Left hindlimb (tissue), 1 donor: ENCODE data around the gene NAV2.

Experiments
- DNase-seq: peaks from one replicate; pipeline ENCODE4 v3.0.0-alpha.2; 2018

NAV2 gene

GRCh38 chr11:20137637-20138036 lies 425.0 kb downstream of the NAV2 start:
- DNase-seq, result no peak

DNA sequence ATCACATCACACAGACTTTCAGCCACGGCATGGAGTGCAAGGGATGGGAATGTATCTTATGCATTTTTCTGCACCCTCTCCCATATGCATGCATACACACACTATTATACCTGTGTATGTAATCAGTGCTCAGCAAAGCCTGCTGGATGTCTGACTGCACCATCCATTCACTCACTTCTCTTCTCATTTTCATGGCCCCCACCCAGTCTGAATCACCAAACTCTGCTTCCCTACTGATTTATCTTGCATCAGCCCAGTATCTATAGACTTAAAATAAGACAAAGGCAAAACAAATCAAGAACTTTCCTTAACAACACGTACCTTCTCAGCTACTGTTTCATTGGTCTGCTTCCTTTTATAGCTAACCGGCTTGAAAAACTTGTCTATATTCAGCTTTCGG lies 426.1 kb downstream of the NAV2 start:
- DNase-seq, result no peak

DNA sequence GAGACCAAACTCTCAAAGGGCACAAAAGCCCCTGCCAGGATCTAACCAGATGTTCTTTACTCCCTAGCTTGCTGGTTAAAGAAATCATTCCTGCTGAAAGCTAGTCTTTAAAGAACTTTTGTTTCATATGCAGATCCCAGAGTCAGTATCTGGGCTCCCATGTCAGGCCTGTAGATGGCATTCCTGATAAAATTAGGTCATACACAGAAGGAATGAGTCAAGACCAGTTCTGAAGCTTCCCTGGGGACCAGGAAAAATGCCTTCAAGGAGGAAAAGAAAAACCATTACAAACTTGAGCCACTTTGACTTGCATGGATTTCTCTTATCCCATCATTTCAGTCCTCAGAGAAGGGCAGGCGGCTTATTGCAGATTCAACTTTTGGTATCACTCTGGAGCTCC lies 441.7 kb downstream of the NAV2 start:
- DNase-seq, result no peak

- DNase-seq, result no peak
Observed at GRCh38 chr11:20155683-20156279, 443.1 kb downstream of the NAV2 start.

GRCh38 chr11:20156280-20156875 lies 443.7 kb downstream of the NAV2 start:
- DNase-seq, result no peak

DNA sequence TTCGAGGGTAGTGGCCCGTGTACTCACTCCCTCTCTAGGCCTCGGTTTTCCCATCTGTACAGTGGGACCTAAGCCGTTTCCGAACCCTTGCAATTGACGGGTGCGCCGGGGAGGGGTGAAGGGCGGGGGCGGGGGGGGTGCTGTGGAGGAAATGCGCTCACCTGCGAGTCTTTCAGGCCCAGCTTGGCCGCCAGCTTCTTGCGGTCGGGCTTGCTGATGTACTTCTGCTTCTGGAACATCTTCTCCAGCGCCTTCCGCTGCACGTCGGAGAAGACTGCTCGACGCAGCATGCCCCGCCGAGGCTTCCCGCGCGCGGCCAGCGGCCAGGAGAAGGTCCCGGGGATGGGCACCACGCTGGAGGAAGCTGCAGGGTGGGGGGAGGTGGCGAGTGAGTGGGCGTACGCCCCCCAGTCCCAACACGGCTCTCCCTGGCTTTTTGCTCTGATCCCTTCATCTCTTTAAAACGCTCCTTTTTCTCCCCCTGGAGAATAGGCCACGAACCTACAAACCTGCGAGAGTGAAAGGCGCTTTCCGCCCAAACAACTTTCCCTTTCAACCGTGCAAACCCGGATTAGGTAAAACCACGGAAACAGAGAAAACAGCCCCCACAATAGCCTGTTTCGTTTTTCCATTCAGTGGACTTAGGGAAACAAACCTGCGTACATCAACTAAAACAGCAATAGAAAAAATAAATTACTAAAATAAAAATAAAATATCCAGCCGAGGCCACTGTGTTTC lies 444.4 kb downstream of the NAV2 start:
- DNase-seq, result no peak

GRCh38 chr11:20157728-20158127 lies 445.1 kb downstream of the NAV2 start:
- DNase-seq, result no peak

DNA sequence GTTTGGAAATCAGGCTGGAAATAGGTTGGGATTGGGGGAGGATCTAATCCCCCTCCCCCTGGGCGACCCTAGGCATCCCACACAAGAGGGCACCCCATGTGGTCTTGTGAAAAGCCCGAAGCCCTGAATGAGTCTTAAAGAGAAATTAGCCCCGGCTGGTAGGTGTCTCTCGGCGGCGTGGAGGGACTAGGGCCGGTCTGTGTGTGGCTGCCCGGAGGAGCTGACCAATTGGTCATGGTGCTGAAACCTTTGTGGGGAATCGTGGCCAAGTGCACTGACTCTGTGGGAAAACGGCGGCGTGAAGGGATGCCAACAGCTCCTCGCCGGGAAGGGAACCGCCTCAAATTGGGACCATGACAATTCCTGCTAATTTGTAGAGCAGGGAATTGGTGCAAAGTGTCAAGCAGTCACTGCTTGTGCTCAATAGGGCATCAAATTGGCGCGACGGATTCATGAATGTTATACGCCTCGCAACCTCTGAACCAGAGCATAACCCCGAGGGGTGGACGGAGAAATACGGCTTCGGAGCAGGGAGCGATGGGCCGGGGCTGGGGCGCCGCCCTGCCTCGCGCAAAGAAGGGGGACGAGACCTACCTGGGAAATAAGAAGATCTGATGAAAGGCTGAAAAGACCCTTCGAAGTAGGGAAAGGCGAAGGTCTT lies 446.1 kb downstream of the NAV2 start:
- peak; percentile 83 for DNase-seq

DNA sequence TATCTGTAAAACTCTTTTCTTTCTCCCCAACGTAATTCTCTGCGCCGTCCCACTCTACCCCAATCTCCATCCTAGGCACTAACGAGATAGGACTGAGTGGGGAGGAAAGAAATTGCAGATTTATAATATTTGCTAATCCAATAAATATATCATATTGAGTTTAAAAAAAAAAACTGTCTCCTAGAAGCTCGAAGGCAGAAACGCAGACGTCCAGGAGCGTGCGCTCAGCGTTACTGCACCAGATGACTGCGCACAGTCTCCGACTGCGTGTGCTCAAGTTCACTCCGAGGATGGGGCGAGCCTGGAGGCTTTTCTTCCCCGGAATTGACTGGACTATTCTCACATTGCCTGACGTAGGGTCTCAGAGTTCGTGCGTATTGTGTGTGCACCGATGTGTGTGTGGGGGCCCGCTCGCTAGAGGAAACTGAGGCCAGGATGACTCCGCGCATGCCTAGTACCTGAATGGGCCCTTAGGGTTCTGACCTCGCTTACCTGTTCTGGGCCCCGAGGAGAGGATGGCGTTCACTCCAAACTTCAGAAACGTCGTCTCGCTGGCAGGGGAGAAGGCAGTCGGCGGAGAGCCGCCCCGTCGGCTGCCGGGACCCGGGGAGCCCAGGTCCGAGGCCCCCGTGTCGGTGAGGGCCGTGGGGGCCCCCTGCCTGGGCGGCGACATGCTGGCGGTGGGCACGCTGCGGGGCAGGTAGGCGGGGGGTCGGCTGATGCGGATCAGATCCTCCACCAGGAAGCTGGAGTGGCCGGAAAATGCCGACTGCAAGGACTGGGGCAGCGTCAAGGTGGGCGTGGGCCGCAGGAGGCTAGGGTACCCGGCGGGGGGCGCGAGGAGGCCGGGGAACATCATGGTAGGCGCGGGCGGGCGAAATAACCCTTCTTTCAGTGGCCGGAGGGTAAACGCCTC lies 447.1 kb downstream of the NAV2 start:
- no peak for DNase-seq

- DNase-seq, result no peak
Observed at GRCh38 chr11:20160425-20161229, 448.0 kb downstream of the NAV2 start, which contains the start of gene DBX1. DBX1 (minus strand) TSS chr11:20160475; CDS start chr11:20160324, 151 bp downstream.

DNA sequence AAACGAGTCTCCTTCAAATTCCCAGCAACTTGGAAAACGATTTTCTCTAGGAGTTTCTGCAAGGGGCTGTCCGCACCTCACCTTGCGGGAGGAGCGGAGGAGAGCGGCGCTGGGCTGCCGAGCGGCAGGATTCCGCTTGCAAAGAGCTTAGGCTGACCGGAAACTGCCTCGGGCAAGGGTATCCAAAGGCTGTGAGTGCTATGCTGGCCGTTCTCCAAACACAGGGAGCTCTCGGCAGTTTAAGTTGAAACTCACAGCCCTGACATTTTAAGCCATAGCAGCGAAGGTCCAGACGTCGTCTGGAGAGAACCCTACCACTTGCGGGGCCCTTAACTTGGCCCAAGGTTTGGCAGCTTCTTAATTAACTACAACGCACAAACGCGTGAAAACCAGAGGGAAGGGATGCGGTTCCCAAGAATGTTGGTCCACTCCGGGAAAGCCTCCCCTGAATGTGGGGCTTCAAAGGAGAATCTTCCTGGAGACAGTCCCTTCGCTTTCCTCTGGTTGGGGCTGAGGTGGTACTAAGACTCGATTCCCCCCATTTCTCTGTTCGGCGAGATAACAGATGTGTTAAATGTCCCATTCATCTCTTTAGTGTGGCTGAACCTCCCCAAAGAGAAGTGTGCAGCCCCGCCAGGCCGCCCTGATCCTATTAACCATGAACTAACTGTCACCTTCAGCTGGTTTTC lies 448.7 kb downstream of the NAV2 start:
- no peak for DNase-seq

DNA sequence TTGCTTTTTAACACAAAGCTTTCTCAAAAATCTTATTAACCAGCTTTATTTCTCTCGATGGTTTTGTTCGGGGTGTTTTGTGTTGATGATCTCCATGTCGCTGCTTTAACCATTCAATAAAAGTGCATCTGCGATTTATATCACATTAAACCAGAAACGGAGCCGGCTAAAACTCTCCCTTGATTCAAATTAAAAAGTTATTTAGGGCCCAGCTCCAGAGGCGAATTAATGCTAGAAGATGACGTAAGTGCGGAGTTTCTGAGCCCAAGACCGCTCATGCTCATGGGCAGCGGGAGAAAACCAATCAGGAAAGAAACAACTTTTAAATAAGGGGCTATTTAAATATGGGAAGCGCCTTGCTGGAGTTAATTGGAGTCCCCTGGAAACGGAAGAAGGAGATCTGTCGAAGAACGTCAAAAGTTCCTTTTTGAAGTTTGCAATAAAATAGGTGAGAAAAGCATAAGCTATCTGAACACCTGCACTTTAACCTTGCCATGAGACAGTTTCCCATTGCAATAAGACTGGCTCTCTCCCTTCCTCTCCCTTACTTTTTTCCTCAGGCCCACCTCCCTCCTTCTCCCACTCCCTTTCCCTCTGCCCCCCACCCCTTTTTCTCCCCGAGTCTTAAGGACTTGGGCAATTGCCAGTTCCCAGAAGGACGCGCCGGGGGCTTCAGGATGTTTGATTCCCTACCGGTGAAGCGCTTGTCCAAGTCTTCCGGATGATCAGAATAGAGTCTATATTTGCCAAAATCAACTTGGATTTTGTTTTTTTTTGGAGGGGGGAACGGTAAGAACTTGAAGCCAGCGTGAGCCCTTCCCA lies 449.5 kb downstream of the NAV2 start:
- no peak for DNase-seq

- peak; percentile 47 for DNase-seq
Observed at GRCh38 chr11:20162824-20163782, 450.5 kb downstream of the NAV2 start.

- peak; percentile 42 for DNase-seq
Observed at GRCh38 chr11:20163783-20164481, 451.3 kb downstream of the NAV2 start.
